ENCODE data around the gene ESRP2. TPM values are rescaled to one million over a fixed set of nuclear protein-coding genes. Genes with fewer than 3 reads are reported as not detected.

ESRP2 gene
- total and polyA plus RNA-seq, 7 donors, result under 0.01 to 50.0 (median 12.1) TPM; not detected in 1

GRCh38 chr16:68244903-68245853, 9.3 kb upstream of the ESRP2 start, which contains the start of gene PLA2G15:
Gene PLA2G15 (plus strand): TSS chr16:68245373. CDS start chr16:68245427, 54 bp downstream.
- intact Hi-C loops (cut with DNase I), result no loop called here

DNA sequence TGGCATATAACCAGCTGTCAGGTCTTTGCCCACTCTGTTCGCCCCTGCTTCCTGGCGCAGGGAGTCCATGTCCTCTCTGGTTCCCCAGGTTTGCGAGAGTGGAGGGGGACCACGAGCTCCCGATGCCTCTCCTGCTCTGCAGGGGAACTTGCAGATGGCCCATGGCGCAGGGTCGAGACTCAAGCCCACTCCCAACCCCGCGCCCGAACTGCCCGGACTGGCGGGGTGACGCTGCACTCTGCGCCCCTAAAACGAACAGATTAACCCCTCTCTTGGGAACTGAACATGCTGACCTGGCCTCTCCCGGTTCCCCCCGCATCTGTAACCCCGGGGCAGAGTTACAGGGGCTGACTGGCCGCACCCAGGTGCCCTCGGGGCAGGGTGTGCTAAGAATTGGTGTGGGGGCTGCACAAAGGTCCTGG, 8.6 kb upstream of the ESRP2 start:
- WGBS, 2 donors, result 7 to 10% methylated on average over 20 of the region's 20 CpGs
- TF ChIP-seq POLR2A (IDR thresholded peaks at IDR 0.05), result no peak
- TF ChIP-seq EP300 (IDR thresholded peaks at IDR 0.05), result no peak
- no peak for TF ChIP-seq CTCF (IDR thresholded peaks at IDR 0.05)
- TF ChIP-seq POLR2AphosphoS5 (IDR thresholded peaks at IDR 0.05), result no peak
- H3K27ac ChIP-seq, result peak overlapping the region; percentile 60 to 76 (median 76)

More at GRCh38 chr16:68244903-68245853, 9.3 kb upstream of the ESRP2 start, which contains the start of gene PLA2G15:
- no peaks in the 10 kb centered on the region for H3K9me3 ChIP-seq
- TF ChIP-seq CTCF (IDR thresholded peaks at IDR 0.05), result no peak
- TF ChIP-seq EP300 (IDR thresholded peaks at IDR 0.05), result no peak
- peak; percentile 20 to 57 for TF ChIP-seq POLR2A (IDR thresholded peaks at IDR 0.05)
- peak; percentile 76 to 87 (median 78) for TF ChIP-seq POLR2AphosphoS5 (IDR thresholded peaks at IDR 0.05)
- DNase-seq, result peak; percentile 98
- peak within 1 kb of the TSS; percentile 68 to 90 (median 80) for H3K4me3 ChIP-seq
- WGBS, 2 donors, result 1 to 2% methylated on average over 75 of the region's 75 CpGs
- peaks cover 0 to 35% (median 33%) of the 10 kb centered on the region in 4 donors for H3K4me1 ChIP-seq
- no peaks in the 10 kb centered on the region for H3K27me3 ChIP-seq
- H3K27ac ChIP-seq, result peak within 1 kb of the TSS; percentile 71 to 76 (median 76)
- H3K36me3 ChIP-seq, result peaks cover 0 to 17% (median 0%) of the 10 kb centered on the region in 4 donors

DNA sequence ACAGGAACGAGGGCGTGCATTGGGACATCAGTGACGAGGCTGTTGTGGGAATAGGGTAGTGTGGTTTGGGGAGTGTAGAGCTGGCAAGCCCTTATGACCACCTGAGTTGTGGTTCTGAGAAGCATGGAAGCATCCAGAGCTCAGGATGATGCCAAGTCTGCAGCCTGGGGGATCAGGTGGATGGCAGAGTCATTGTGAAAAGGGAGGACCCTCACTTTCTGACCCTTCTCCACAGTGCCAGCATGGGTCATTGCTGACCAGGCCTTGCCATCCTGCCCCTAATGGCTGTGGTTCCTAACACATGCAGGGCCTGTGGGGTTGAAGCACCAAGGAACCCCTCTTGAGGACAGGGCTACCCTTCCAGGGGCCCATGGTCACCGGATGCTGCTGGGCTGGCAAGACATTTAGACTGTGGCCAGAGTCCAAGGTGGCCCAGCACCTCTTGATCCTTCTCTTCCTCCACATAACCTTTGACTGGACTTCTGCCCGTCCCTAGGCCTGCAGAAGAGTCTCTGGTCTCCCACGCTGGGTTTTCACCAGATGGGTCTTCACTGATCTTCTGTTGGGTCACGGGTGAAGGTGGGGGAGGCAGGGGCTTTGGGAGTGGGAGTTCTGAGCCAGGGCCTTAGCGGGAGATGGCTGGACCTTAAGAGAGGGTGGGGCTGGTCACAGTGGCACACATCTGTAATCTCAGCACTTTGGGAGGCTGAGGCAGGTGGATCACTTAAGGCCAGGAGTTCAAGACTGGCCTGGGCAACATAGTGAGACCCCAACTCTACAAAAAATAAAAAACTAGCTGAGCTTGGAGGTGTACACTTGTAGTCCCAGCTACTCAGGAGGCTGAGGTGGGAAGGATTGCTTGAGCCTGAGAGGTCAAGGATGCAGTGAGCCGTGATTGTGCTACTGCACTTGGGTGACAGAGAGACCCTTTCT, 7.3 kb upstream of the ESRP2 start:
- no peak for TF ChIP-seq CTCF (IDR thresholded peaks at IDR 0.05)
- TF ChIP-seq POLR2AphosphoS5 (IDR thresholded peaks at IDR 0.05), result no peak
- TF ChIP-seq POLR2A (IDR thresholded peaks at IDR 0.05), result no peak
- no peak for TF ChIP-seq EP300 (IDR thresholded peaks at IDR 0.05)
- no peak overlapping the region for H3K4me3 ChIP-seq
- no peaks in the 10 kb centered on the region for H3K36me3 ChIP-seq
- H3K4me1 ChIP-seq, result peaks cover 0 to 45% (median 42%) of the 10 kb centered on the region in 4 donors
- no peaks in the 10 kb centered on the region for H3K9me3 ChIP-seq
- no peaks in the 10 kb centered on the region for H3K27me3 ChIP-seq
- no peak overlapping the region for H3K27ac ChIP-seq
- WGBS, 2 donors, result 86 to 89% methylated on average over 9 of the region's 9 CpGs
- no peak for DNase-seq
- intact Hi-C loops (cut with DNase I), result no loop called here

More for the DNA sequence above, 8.6 kb upstream of the ESRP2 start:
- peaks cover 0 to 10% (median 0%) of the 10 kb centered on the region in 4 donors for H3K36me3 ChIP-seq
- H3K27me3 ChIP-seq, result no peaks in the 10 kb centered on the region
- peak overlapping the region; percentile 68 to 90 (median 80) for H3K4me3 ChIP-seq
- H3K9me3 ChIP-seq, result no peaks in the 10 kb centered on the region
- intact Hi-C loops (cut with DNase I), result no loop called here
- H3K4me1 ChIP-seq, result peaks cover 0 to 41% (median 40%) of the 10 kb centered on the region in 4 donors
- DNase-seq, result no peak

GRCh38 chr16:68242085-68242484, 6.2 kb upstream of the ESRP2 start:
- H3K36me3 ChIP-seq, result no peaks in the 10 kb centered on the region
- H3K9me3 ChIP-seq, result no peaks in the 10 kb centered on the region
- no peak for DNase-seq
- intact Hi-C loops (cut with DNase I), result no loop called here
- peaks cover 0 to 46% (median 39%) of the 10 kb centered on the region in 4 donors for H3K4me1 ChIP-seq
- no peak overlapping the region for H3K27ac ChIP-seq
- no peak overlapping the region for H3K4me3 ChIP-seq
- WGBS, 2 donors, result 89 to 91% methylated on average over 7 of the region's 7 CpGs
- no peak for TF ChIP-seq CTCF (IDR thresholded peaks at IDR 0.05)
- TF ChIP-seq POLR2AphosphoS5 (IDR thresholded peaks at IDR 0.05), result no peak
- no peak for TF ChIP-seq EP300 (IDR thresholded peaks at IDR 0.05)
- no peak for TF ChIP-seq POLR2A (IDR thresholded peaks at IDR 0.05)
- no peaks in the 10 kb centered on the region for H3K27me3 ChIP-seq

All from sigmoid colon (tissue), 7 donors.